NCI-H146 (cell line): ENCODE measurements around the gene FGF10.

ENCODE experiments used
- DNase-seq: peaks from one replicate; lab custom pipeline; 2025; lab: John Stamatoyannopoulos, UW

The FGF10 gene

DNA sequence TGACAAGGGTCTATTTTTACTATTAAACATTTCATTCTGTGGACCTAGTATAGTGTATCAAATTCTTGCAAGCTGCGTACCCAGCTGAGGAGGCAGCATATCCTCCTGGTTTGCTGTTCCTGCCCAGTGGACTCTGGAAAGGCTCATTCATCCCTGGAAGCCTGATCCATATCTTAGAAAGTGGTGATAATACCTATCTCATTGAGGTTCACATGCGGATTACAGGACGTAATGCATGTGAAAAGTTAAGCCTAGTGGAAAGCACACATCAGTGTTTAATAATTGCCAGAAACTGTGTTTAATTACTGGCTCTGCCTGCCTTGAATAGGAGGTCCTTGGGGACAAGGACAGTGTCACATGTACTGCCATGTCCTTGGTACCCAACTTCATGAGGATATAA is 132.0 kb downstream of the FGF10 start:
- DNase-seq = no peak
